SK-N-SH treated with all-trans-retinoic acid at 6 μM for 48 hours (cell line): ENCODE results near the gene DROSHA.

Experiments used
- ATAC-seq: fragments of 200-7000 bp; cut with Tn5 transposase; 3 replicates; pipeline ENCODE4 v1.9.1; 2020; ENCODE audit warnings: mild to moderate bottlenecking, moderate library complexity
- ARNTL ChIP-seq: fragments of 450-650 bp; formaldehyde crosslinking; IDR thresholded peaks from 2 replicates; pipeline ENCODE4 v1.5.0; 2020; ENCODE audit warnings: low read depth, mild to moderate bottlenecking, moderate library complexity, borderline replicate concordance
- BACH2 ChIP-seq: fragments of 250-450 bp; sonication (Bioruptor Pico); IDR thresholded peaks from 2 replicates; pipeline ENCODE4 v1.9.0; 2021; ENCODE audit warnings: mild to moderate bottlenecking, borderline replicate concordance
- CREB5 ChIP-seq: fragments of 250-450 bp; sonication (Bioruptor Pico); IDR thresholded peaks from 2 replicates; pipeline ENCODE4 v1.5.1; 2020; ENCODE audit warnings: low read depth, mild to moderate bottlenecking, moderate library complexity
- GLIS3 ChIP-seq: fragments of 250-450 bp; sonication (Bioruptor Pico); IDR thresholded peaks from 2 replicates; pipeline ENCODE4 v1.5.0; 2020; ENCODE audit warnings: mild to moderate bottlenecking, moderate library complexity
- ISL1 ChIP-seq: fragments of 250-450 bp; sonication (Bioruptor Pico); IDR thresholded peaks from 2 replicates; pipeline ENCODE4 v2.1.2; 2022; ENCODE audit warnings: mild to moderate bottlenecking, moderate library complexity
- OSR1 ChIP-seq: fragments of 250-450 bp; sonication (Bioruptor Pico); IDR thresholded peaks from 2 replicates; pipeline ENCODE4 v1.8.0; 2022; ENCODE audit warnings: moderate library complexity, mild to moderate bottlenecking, inconsistent platforms
- PATZ1 ChIP-seq: fragments of 250-450 bp; sonication (Bioruptor Pico); IDR thresholded peaks from 2 replicates; pipeline ENCODE4 v1.8.0; 2020; ENCODE audit warnings: mild to moderate bottlenecking, moderate library complexity, borderline replicate concordance
- POU6F1 ChIP-seq: fragments of 250-450 bp; sonication (Bioruptor Pico); IDR thresholded peaks from 2 replicates; pipeline ENCODE4 v1.8.0; 2021; ENCODE audit warnings: low read depth, mild to moderate bottlenecking, moderate library complexity, borderline replicate concordance
- PPARA ChIP-seq: fragments of 250-450 bp; sonication (Bioruptor Pico); IDR thresholded peaks from 2 replicates; pipeline ENCODE4 v1.5.0; 2020; ENCODE audit warnings: mild to moderate bottlenecking, borderline replicate concordance
- RARB ChIP-seq: fragments of 250-450 bp; sonication (Bioruptor Pico); IDR thresholded peaks from 2 replicates; pipeline ENCODE4 v1.8.0; 2021; ENCODE audit warnings: mild to moderate bottlenecking, moderate library complexity
- SNAI2 ChIP-seq: fragments of 250-450 bp; sonication (Bioruptor Pico); IDR thresholded peaks from 2 replicates; pipeline ENCODE4 v1.5.0; 2020; ENCODE audit warnings: mild to moderate bottlenecking, moderate library complexity
- TCF4 ChIP-seq: fragments of 250-450 bp; sonication (Bioruptor Pico); IDR thresholded peaks from 2 replicates; pipeline ENCODE4 v1.8.0; 2021; ENCODE audit warnings: mild to moderate bottlenecking, moderate library complexity, borderline replicate concordance
- TOX ChIP-seq: fragments of 250-450 bp; sonication (Bioruptor Pico); IDR thresholded peaks from 2 replicates; pipeline ENCODE4 v1.8.0; 2021; ENCODE audit warnings: mild to moderate bottlenecking, moderate library complexity, borderline replicate concordance
- TSHZ2 ChIP-seq: fragments of 250-450 bp; sonication (Bioruptor Pico); IDR thresholded peaks from 2 replicates; pipeline ENCODE4 v1.5.0; 2020; ENCODE audit warnings: mild to moderate bottlenecking, moderate library complexity
- ZC3H10 ChIP-seq: fragments of 250-450 bp; sonication (Bioruptor Pico); IDR thresholded peaks from 2 replicates; pipeline ENCODE4 v1.5.1; 2021; ENCODE audit warnings: mild to moderate bottlenecking, moderate library complexity
- ZFP3 ChIP-seq: fragments of 250-450 bp; sonication (Bioruptor Pico); IDR thresholded peaks from 2 replicates; pipeline ENCODE4 v1.5.0; 2020; ENCODE audit warnings: mild to moderate bottlenecking, moderate library complexity
- ZFP30 ChIP-seq: fragments of 450-650 bp; formaldehyde crosslinking; IDR thresholded peaks from 2 replicates; pipeline ENCODE4 v1.5.0; 2022; ENCODE audit warnings: mild to moderate bottlenecking, moderate library complexity
- ZNF70 ChIP-seq: fragments of 450-650 bp; formaldehyde crosslinking; IDR thresholded peaks from 2 replicates; pipeline ENCODE4 v1.5.0; 2020; ENCODE audit warnings: mild to moderate bottlenecking, moderate library complexity
- ZNF8 ChIP-seq: fragments of 450-650 bp; formaldehyde crosslinking; IDR thresholded peaks from 2 replicates; pipeline ENCODE4 v1.5.0; 2020; ENCODE audit warnings: mild to moderate bottlenecking, moderate library complexity

DROSHA gene

GRCh38 chr5:31355337-31355736 is 176.6 kb downstream of the DROSHA start:
- ATAC-seq: no peak
- TF ChIP-seq ZFP30 (CRISPR knock-in tag) (no peak), SNAI2 (CRISPR knock-in tag) (no peak), ZC3H10 (no peak), OSR1 (CRISPR knock-in tag) (no peak), ARNTL (CRISPR knock-in tag) (no peak), BACH2 (no peak), CREB5 (CRISPR knock-in tag) (no peak), PATZ1 (CRISPR knock-in tag) (no peak), ZNF70 (CRISPR knock-in tag) (no peak), TCF4 (CRISPR knock-in tag) (no peak), GLIS3 (CRISPR knock-in tag) (no peak), ZFP3 (CRISPR knock-in tag) (no peak), RARB (CRISPR knock-in tag) (no peak), TSHZ2 (CRISPR knock-in tag) (no peak), ISL1 (no peak), TOX (no peak), ZNF8 (CRISPR knock-in tag) (no peak), PPARA (CRISPR knock-in tag) (no peak), POU6F1 (no peak)
